HEK293T (cell line): ENCODE results near the gene F2.

Source experiments
- CTCF ChIA-PET: fragments of 350-600 bp; formaldehyde crosslinking; extraction: SDS; loops from one replicate; lab custom pipeline; 2021; ENCODE audit warnings: antibody characterized with exemption, inconsistent platforms; lab: Yijun Ruan, JAX
- POLR2A ChIA-PET: fragments of 350-600 bp; formaldehyde crosslinking; extraction: SDS; loops from one replicate; lab custom pipeline; 2020; ENCODE audit warnings: antibody characterized with exemption, inconsistent platforms; lab: Yijun Ruan, JAX
- DNase-seq: peaks from one replicate; pipeline ENCODE4 v3.0.0; 2012; ENCODE audit warnings: mixed read lengths; ENCODE audit errors: extremely low spot score
- ARNT ChIP-seq: fragments of 450-650 bp; IDR thresholded peaks from 2 replicates; pipeline ENCODE4 v1.6.1; 2017; ENCODE audit warnings: mild to moderate bottlenecking
- BHLHE40 ChIP-seq: fragments of 450-650 bp; IDR thresholded peaks from 2 replicates; pipeline ENCODE4 v1.6.1; 2016; ENCODE audit warnings: mild to moderate bottlenecking, moderate library complexity, borderline replicate concordance
- CTBP1 ChIP-seq: fragments of 450-650 bp; IDR thresholded peaks from 2 replicates; pipeline ENCODE4 v1.6.1; 2016; ENCODE audit warnings: borderline replicate concordance
- ELF4 ChIP-seq: fragments of 450-650 bp; IDR thresholded peaks from 2 replicates; pipeline ENCODE4 v1.6.1; 2017; ENCODE audit warnings: antibody characterized with exemption
- FOXA1 ChIP-seq: fragments of 450-650 bp; IDR thresholded peaks from 2 replicates; pipeline ENCODE4 v1.6.1; 2016; ENCODE audit warnings: mild to moderate bottlenecking
- FOXK2 ChIP-seq: fragments of 450-650 bp; IDR thresholded peaks from 2 replicates; pipeline ENCODE4 v1.6.1; 2016; ENCODE audit warnings: mild to moderate bottlenecking
- FOXM1 ChIP-seq: fragments of 450-650 bp; IDR thresholded peaks from 2 replicates; pipeline ENCODE4 v1.6.1; 2017; ENCODE audit warnings: mild to moderate bottlenecking, borderline replicate concordance
- HDGF ChIP-seq: fragments of 450-650 bp; IDR thresholded peaks from 2 replicates; pipeline ENCODE4 v1.6.1; 2017; ENCODE audit warnings: antibody characterized with exemption, borderline replicate concordance
- L3MBTL2 ChIP-seq: fragments of 450-650 bp; conservative IDR thresholded peaks from 2 replicates; pipeline ENCODE4 v1.6.1; 2016; ENCODE audit warnings: mild to moderate bottlenecking
- LEF1 ChIP-seq: fragments of 450-650 bp; IDR thresholded peaks from 2 replicates; pipeline ENCODE4 v1.6.1; 2017; ENCODE audit warnings: mild to moderate bottlenecking, borderline replicate concordance
- NFRKB ChIP-seq: fragments of 450-650 bp; IDR thresholded peaks from 2 replicates; pipeline ENCODE4 v1.6.1; 2016; ENCODE audit warnings: mild to moderate bottlenecking, moderate library complexity
- PKNOX1 ChIP-seq: fragments of 450-650 bp; IDR thresholded peaks from 2 replicates; pipeline ENCODE4 v1.6.1; 2016
- SP1 ChIP-seq: fragments of 450-650 bp; IDR thresholded peaks from 2 replicates; pipeline ENCODE4 v1.6.1; 2017
- SUZ12 ChIP-seq: fragments of 450-650 bp; IDR thresholded peaks from 2 replicates; pipeline ENCODE4 v1.6.1; 2016; ENCODE audit warnings: mild to moderate bottlenecking
- TARDBP ChIP-seq: fragments of 450-650 bp; IDR thresholded peaks from 2 replicates; pipeline ENCODE4 v1.6.1; 2016
- ZNF384 ChIP-seq: fragments of 450-650 bp; IDR thresholded peaks from 2 replicates; pipeline ENCODE4 v1.6.1; 2016

F2 gene

GRCh38 chr11:46726206-46726862 is 7.3 kb downstream of the F2 start:
- TF ChIP-seq ARNT (no peak), LEF1 (no peak), FOXK2 (no peak), L3MBTL2 (no peak), CTBP1 (no peak)
- CTCF ChIA-PET = interaction anchor here (0.5 kb wide), 1 partner anchor 26 kb away, joined by 3 read pairs; the partner anchor contains the start of genes ARHGAP1 and ZNF408
- POLR2A ChIA-PET = interaction anchor here (0.6 kb wide), 1 partner anchor 188 kb away, joined by 3 read pairs; no protein-coding TSS in a partner anchor
- no peak for DNase-seq

- no peak for DNase-seq
- ChIA-PET CTCF (interaction anchor here (0.6 kb wide), 1 partner anchor 29 kb away, joined by 4 read pairs; no protein-coding TSS in a partner anchor), POLR2A (no interaction called here)
- no peak for TF ChIP-seq SP1
- no peak for TF ChIP-seq ELF4
- no peak for TF ChIP-seq FOXA1
- no peak for TF ChIP-seq ZNF384
- TF ChIP-seq FOXM1 = no peak
- no peak for TF ChIP-seq NFRKB
- TF ChIP-seq SUZ12 = no peak
- TF ChIP-seq LEF1 = no peak
- no peak for TF ChIP-seq TARDBP
- no peak for TF ChIP-seq PKNOX1
- TF ChIP-seq ARNT = no peak
- no peak for TF ChIP-seq FOXK2
- TF ChIP-seq HDGF = no peak
- no peak for TF ChIP-seq BHLHE40
- TF ChIP-seq L3MBTL2 = no peak
- TF ChIP-seq CTBP1 = no peak
Observed at GRCh38 chr11:46727952-46728658, 9.1 kb downstream of the F2 start.

- TF ChIP-seq BHLHE40 (no peak), FOXK2 (no peak), SUZ12 (no peak)
- ChIA-PET POLR2A (no interaction called here), CTCF (no interaction called here)
- DNase-seq = no peak
Observed at GRCh38 chr11:46728659-46729040, 9.6 kb downstream of the F2 start.

GRCh38 chr11:46729110-46730027 is 10.4 kb downstream of the F2 start:
- CTCF ChIA-PET = no interaction called here

GRCh38 chr11:46731545-46731944 is 12.5 kb downstream of the F2 start:
- no peak for TF ChIP-seq L3MBTL2
- no peak for TF ChIP-seq ELF4
- no peak for TF ChIP-seq BHLHE40
- no peak for TF ChIP-seq HDGF
- no peak for TF ChIP-seq FOXM1
- no peak for TF ChIP-seq SUZ12
- ChIA-PET CTCF (no interaction called here), POLR2A (no interaction called here)
- no peak for DNase-seq

More at GRCh38 chr11:46729110-46730027, 10.4 kb downstream of the F2 start:
- DNase-seq = no peak
- POLR2A ChIA-PET = no interaction called here
- no peak for TF ChIP-seq FOXK2
- no peak for TF ChIP-seq ELF4
- no peak for TF ChIP-seq FOXM1
- TF ChIP-seq HDGF = no peak
- no peak for TF ChIP-seq FOXA1
- TF ChIP-seq SUZ12 = no peak
- no peak for TF ChIP-seq NFRKB
- no peak for TF ChIP-seq CTBP1
- no peak for TF ChIP-seq ARNT
- no peak for TF ChIP-seq BHLHE40

- no peak for DNase-seq
- no peak for TF ChIP-seq LEF1
- TF ChIP-seq FOXM1 = no peak
- no peak for TF ChIP-seq FOXK2
- no peak for TF ChIP-seq NFRKB
- TF ChIP-seq ELF4 = no peak
- no peak for TF ChIP-seq FOXA1
- TF ChIP-seq CTBP1 = no peak
- TF ChIP-seq BHLHE40 = no peak
- TF ChIP-seq SP1 = no peak
- no peak for TF ChIP-seq SUZ12
- no peak for TF ChIP-seq TARDBP
- no peak for TF ChIP-seq PKNOX1
- no peak for TF ChIP-seq ZNF384
- ChIA-PET CTCF (no interaction called here), POLR2A (no interaction called here)
Observed at GRCh38 chr11:46733234-46733633, 14.2 kb downstream of the F2 start.
